ENCODE data around the gene MYLIP.

GRCh38 chr6:16145038-16145437 lies 16.2 kb downstream of the MYLIP start:
- TF ChIP-seq CTCF (conservative IDR thresholded peaks at IDR 0.05; ENCODE audit: low read depth, low read length) (no peak), EZH2 (IDR thresholded peaks at IDR 0.05; ENCODE audit: low read length, unreplicated experiment) (no peak)

Data from PC-3 (cell line).